Kidney tubule cell (primary cell): ENCODE results near the gene MEG3.

Experiments
- DNase-seq: peaks from one replicate; pipeline ENCODE4 v3.0.0-alpha.2; 2018; ENCODE audit warnings: low spot score

Gene MEG3

GRCh38 chr14:100864960-100865681 lies 39.2 kb downstream of the MEG3 start:
- DNase-seq = no peak

GRCh38 chr14:100865682-100866591 lies 40.0 kb downstream of the MEG3 start:
- no peak for DNase-seq

- DNase-seq = no peak
These were observed 41.0 kb downstream of the MEG3 start for GRCh38 chr14:100866666-100867630.

GRCh38 chr14:100867631-100868315 lies 41.9 kb downstream of the MEG3 start:
- DNase-seq = no peak

GRCh38 chr14:100868621-100869370 lies 42.9 kb downstream of the MEG3 start:
- DNase-seq = no peak

GRCh38 chr14:100871234-100872186 lies 45.6 kb downstream of the MEG3 start:
- DNase-seq = peak; percentile 30

GRCh38 chr14:100872259-100873095 lies 46.6 kb downstream of the MEG3 start:
- no peak for DNase-seq

- no peak for DNase-seq
These were observed 47.2 kb downstream of the MEG3 start for GRCh38 chr14:100873096-100873482.

GRCh38 chr14:100874051-100874410 lies 48.1 kb downstream of the MEG3 start:
- DNase-seq = no peak

GRCh38 chr14:100874411-100875091 lies 48.6 kb downstream of the MEG3 start:
- no peak for DNase-seq

- DNase-seq = no peak
These were observed 49.2 kb downstream of the MEG3 start for GRCh38 chr14:100875126-100875525.

- no peak for DNase-seq
These were observed 50.1 kb downstream of the MEG3 start for GRCh38 chr14:100875861-100876590.

- DNase-seq = no peak
These were observed 52.6 kb downstream of the MEG3 start for GRCh38 chr14:100878271-100879146.

GRCh38 chr14:100879194-100879593 lies 53.3 kb downstream of the MEG3 start:
- DNase-seq = no peak

- no peak for DNase-seq
These were observed 53.9 kb downstream of the MEG3 start for GRCh38 chr14:100879782-100880181.
